Measurements from ENCODE around the gene PRSS56. TPM values are rescaled to one million over a fixed set of nuclear protein-coding genes. Genes with fewer than 3 reads are reported as not detected.
"Not testable (repeated sequence)": the region's sequence is repeated elsewhere in the genome, so short reads cannot be mapped to it uniquely, and the experiment has no call there.

Gene PRSS56
- total and polyA plus RNA-seq, 3 donors from 2014 or later: 0.86 to 1.2 (median 0.87) TPM

DNA sequence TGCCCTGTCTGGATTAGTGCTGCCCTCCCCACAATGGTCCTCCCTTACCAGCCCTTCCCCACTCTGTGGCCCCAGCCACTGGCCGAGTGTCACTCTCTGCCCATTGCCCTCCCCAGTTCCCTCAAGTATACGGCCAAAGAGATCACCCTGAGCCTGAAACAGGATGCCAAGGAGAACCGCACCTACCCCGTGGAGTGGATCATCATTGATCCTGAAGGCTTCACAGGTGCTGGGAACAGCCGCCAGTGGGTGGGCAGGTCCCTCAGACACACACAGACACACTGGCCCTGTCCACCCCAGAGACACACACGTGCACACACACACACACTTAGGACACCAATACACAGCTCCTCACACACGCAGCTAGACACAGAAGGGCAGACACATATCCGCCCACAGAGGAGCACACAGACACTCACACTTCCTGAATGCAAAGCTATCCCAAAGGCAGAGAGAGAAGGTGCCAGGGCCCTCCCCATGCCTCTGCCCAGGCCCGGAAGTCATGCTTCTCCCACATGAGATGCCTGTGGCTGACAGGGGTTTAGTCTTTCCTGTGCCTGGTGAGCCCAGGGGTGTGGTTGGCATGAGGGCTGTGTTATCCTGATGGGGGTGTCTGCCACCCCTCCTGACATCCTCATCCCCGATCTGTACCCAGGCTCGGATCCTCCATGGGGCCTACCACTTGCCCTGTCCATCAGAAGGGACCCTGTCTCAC lies 8.7 kb downstream of the PRSS56 start:
- DNase-seq: no peak
- TF ChIP-seq, protein P1, sequence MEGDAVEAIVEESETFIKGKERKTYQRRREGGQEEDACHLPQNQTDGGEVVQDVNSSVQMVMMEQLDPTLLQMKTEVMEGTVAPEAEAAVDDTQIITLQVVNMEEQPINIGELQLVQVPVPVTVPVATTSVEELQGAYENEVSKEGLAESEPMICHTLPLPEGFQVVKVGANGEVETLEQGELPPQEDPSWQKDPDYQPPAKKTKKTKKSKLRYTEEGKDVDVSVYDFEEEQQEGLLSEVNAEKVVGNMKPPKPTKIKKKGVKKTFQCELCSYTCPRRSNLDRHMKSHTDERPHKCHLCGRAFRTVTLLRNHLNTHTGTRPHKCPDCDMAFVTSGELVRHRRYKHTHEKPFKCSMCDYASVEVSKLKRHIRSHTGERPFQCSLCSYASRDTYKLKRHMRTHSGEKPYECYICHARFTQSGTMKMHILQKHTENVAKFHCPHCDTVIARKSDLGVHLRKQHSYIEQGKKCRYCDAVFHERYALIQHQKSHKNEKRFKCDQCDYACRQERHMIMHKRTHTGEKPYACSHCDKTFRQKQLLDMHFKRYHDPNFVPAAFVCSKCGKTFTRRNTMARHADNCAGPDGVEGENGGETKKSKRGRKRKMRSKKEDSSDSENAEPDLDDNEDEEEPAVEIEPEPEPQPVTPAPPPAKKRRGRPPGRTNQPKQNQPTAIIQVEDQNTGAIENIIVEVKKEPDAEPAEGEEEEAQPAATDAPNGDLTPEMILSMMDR (IDR thresholded peaks at IDR 0.05): no peak
- TF ChIP-seq POLR2A (IDR thresholded peaks at IDR 0.05): no peak
- intact Hi-C loops (cut with DNase I; ENCODE audit: low total_unique reads): no loop called here

GRCh38 chr2:232529806-232530547 lies 9.8 kb downstream of the PRSS56 start:
- no peaks in the 10 kb centered on the region for H3K27me3 ChIP-seq
- no peak overlapping the region for H3K27ac ChIP-seq
- no peaks in the 10 kb centered on the region for H3K9me3 ChIP-seq
- TF ChIP-seq, protein P1 (IDR thresholded peaks at IDR 0.05): no peak
- TF ChIP-seq POLR2A (IDR thresholded peaks at IDR 0.05): no peak
- intact Hi-C loops (cut with DNase I; ENCODE audit: low total_unique reads): no loop called here
- no peaks in the 10 kb centered on the region for H3K36me3 ChIP-seq (ENCODE audit: low read depth, missing control alignments)
- peaks cover 4% of the 10 kb centered on the region for H3K4me1 ChIP-seq
- DNase-seq: no peak
- WGBS, 2 donors: 89 to 91% methylated on average over 16 to 17 of the region's 17 CpGs
- H3K4me3 ChIP-seq: no peak overlapping the region

More for the DNA sequence above, 8.7 kb downstream of the PRSS56 start:
- H3K9me3 ChIP-seq: no peaks in the 10 kb centered on the region
- 74 to 88% methylated on average over 8 to 11 of the region's 11 CpGs for WGBS, 2 donors
- no peaks in the 10 kb centered on the region for H3K27me3 ChIP-seq
- no peaks in the 10 kb centered on the region for H3K36me3 ChIP-seq (ENCODE audit: low read depth, missing control alignments)
- no peak overlapping the region for H3K4me3 ChIP-seq
- no peak overlapping the region for H3K27ac ChIP-seq
- H3K4me1 ChIP-seq: peaks cover 8% of the 10 kb centered on the region

GRCh38 chr2:232530626-232531260 lies 10.6 kb downstream of the PRSS56 start:
- Histone ChIP-seq H3K27ac (no peak overlapping the region), H3K27me3 (no peaks in the 10 kb centered on the region), H3K4me3 (no peak overlapping the region), H3K4me1 (no peaks in the 10 kb centered on the region), H3K36me3 (ENCODE audit: low read depth, missing control alignments) (no peaks in the 10 kb centered on the region), H3K9me3 (no peaks in the 10 kb centered on the region)
- 73 to 80% methylated on average over 9 of the region's 9 CpGs for WGBS, 2 donors
- no peak for DNase-seq
- intact Hi-C loops (cut with DNase I; ENCODE audit: low total_unique reads): no loop called here
- TF ChIP-seq, protein P1 (IDR thresholded peaks at IDR 0.05): no peak
- TF ChIP-seq POLR2A (IDR thresholded peaks at IDR 0.05): no peak

- Histone ChIP-seq H3K9me3 (no peaks in the 10 kb centered on the region), H3K36me3 (ENCODE audit: low read depth, missing control alignments) (no peaks in the 10 kb centered on the region), H3K27ac (no peak overlapping the region), H3K27me3 (no peaks in the 10 kb centered on the region), H3K4me3 (no peak overlapping the region), H3K4me1 (no peaks in the 10 kb centered on the region)
- no peak for DNase-seq
- intact Hi-C loops (cut with DNase I; ENCODE audit: low total_unique reads): no loop called here
- 55 to 70% methylated on average over 9 of the region's 9 CpGs for WGBS, 2 donors
- TF ChIP-seq POLR2A (IDR thresholded peaks at IDR 0.05): no peak
- TF ChIP-seq, protein P1 (IDR thresholded peaks at IDR 0.05): no peak
Measured at GRCh38 chr2:232532419-232532818, 12.2 kb downstream of the PRSS56 start.

DNA sequence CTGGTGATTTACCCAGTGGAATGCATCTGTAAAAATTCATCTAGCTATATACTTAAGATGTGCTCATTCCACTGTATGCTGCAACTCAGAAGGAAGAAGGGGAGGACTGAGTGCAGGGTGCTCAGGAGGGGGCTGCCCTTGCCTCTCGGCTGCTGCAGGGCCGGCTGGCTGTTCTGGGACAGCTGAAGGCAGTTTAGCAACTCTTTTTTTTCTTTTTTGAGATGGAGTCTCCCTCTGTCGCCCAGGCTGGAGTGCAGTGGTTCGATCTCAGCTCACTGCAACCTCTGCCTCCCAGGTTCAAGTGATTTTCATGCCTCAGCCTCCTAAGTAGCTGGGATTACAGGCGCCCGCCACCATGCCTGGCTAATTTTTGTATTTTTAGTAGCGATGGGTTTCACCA lies 12.6 kb downstream of the PRSS56 start:
- WGBS, 2 donors: 93 to 97% methylated on average over 7 of the region's 7 CpGs
- H3K36me3 ChIP-seq (ENCODE audit: low read depth, missing control alignments); intact Hi-C loops (cut with DNase I; ENCODE audit: low total_unique reads); H3K27me3 ChIP-seq; DNase-seq; H3K4me3 ChIP-seq; H3K9me3 ChIP-seq; H3K4me1 ChIP-seq; H3K27ac ChIP-seq: not testable (repeated sequence)

Measured in testis (tissue), 3 donors.